HepG2 (cell line): ENCODE data around the gene CDC42EP1. TPM values are rescaled to one million over a fixed set of nuclear protein-coding genes. Genes with fewer than 3 reads are reported as not detected.

ENCODE experiments used
- AHR ChIP-seq: IDR thresholded peaks from 2 replicates; pipeline ENCODE4 v1.6.1; 2018; ENCODE audit warnings: missing genetic modification reagents, missing compliant biosample characterization
- DPF2 ChIP-seq: sonication (generic); formaldehyde crosslinking; IDR thresholded peaks from 2 replicates; pipeline ENCODE4 v1.4.0; 2020; ENCODE audit warnings: mild to moderate bottlenecking, low read depth, missing genetic modification reagents, borderline replicate concordance
- FLYWCH1 ChIP-seq: sonication (generic); formaldehyde crosslinking; IDR thresholded peaks from 2 replicates; pipeline ENCODE4 v1.8.1; 2023; ENCODE audit warnings: mild to moderate bottlenecking, missing genetic modification reagents
- FOXA3 ChIP-seq: IDR thresholded peaks from 2 replicates; pipeline ENCODE4 v1.6.1; 2016; ENCODE audit warnings: missing genetic modification reagents, missing compliant biosample characterization
- GABPB1 ChIP-seq: IDR thresholded peaks from 2 replicates; pipeline ENCODE4 v1.6.1; 2016; ENCODE audit warnings: mild to moderate bottlenecking, missing genetic modification reagents, moderate library complexity, missing compliant biosample characterization
- TOE1 ChIP-seq: sonication (generic); formaldehyde crosslinking; IDR thresholded peaks from 2 replicates; pipeline ENCODE4 v1.4.0; 2020; ENCODE audit warnings: mild to moderate bottlenecking, missing genetic modification reagents
- ZBTB21 ChIP-seq: sonication (generic); formaldehyde crosslinking; IDR thresholded peaks from 2 replicates; pipeline ENCODE4 v1.4.0; 2020; ENCODE audit warnings: missing genetic modification reagents
- ZFP36 ChIP-seq: fragments of 150-350 bp; IDR thresholded peaks from 2 replicates; pipeline ENCODE4 v1.6.1; 2018; ENCODE audit warnings: borderline replicate concordance, low read length, low read depth; ENCODE audit not compliant: partially characterized antibody
- ZNF382 ChIP-seq: sonication (generic); formaldehyde crosslinking; IDR thresholded peaks from 2 replicates; pipeline ENCODE4 v1.5.0; 2020; ENCODE audit warnings: missing genetic modification reagents, mild to moderate bottlenecking, borderline replicate concordance
- ZNF451 ChIP-seq: sonication (generic); formaldehyde crosslinking; IDR thresholded peaks from 2 replicates; pipeline ENCODE4 v1.5.0; 2020; ENCODE audit warnings: mild to moderate bottlenecking, missing genetic modification reagents
- ZNF724P ChIP-seq: sonication (generic); formaldehyde crosslinking; IDR thresholded peaks from 2 replicates; pipeline ENCODE4 v1.8.0; 2022; ENCODE audit warnings: missing genetic modification reagents, borderline replicate concordance
- ZNF883 ChIP-seq: sonication (generic); formaldehyde crosslinking; IDR thresholded peaks from 2 replicates; pipeline ENCODE4 v1.5.1; 2020; ENCODE audit warnings: mild to moderate bottlenecking, missing genetic modification reagents; ENCODE audit errors: not compliant biosample characterization
- ZSCAN12 ChIP-seq: sonication (generic); formaldehyde crosslinking; IDR thresholded peaks from 2 replicates; pipeline ENCODE4 v1.9.0; 2021; ENCODE audit warnings: mild to moderate bottlenecking, missing genetic modification reagents
- ZSCAN29 ChIP-seq: sonication (generic); formaldehyde crosslinking; conservative IDR thresholded peaks from 2 replicates; pipeline ENCODE4 v1.4.0; 2020; ENCODE audit warnings: mild to moderate bottlenecking, missing genetic modification reagents
- polyA plus RNA-seq, 8 experiments: library from polyadenylated mRNA; depleted of rRNA in 3 of 8; stranded (reverse) in 7 of 8; unstranded in 1 of 8; fragments of >200 nt; fragmentation: Illumina TruSeq in 4 of 8; extraction: Trizol in 4 of 8; gene quantifications; 2 replicates each; pipeline versions ENCODE4 v1.2.1 to v1.2.3, GENCODE V29; 2011 to 2016; ENCODE audit warnings: low read depth in 4 of 8, missing spikeins in 1 of 8, mixed read lengths in 1 of 8; ENCODE audit not compliant: insufficient read depth in 1 of 8
- total RNA-seq, 5 experiments: library from RNA; depleted of rRNA; stranded (reverse); fragments of >200 nt; fragmentation: Illumina TruSeq; extraction: Trizol; gene quantifications; 2 replicates each; pipeline ENCODE4 v1.2.3, GENCODE V29; 2016; ENCODE audit warnings: low read depth in 1 of 5
- TF ChIP-seq, protein P1 (sequence below): sonication (generic); formaldehyde crosslinking; IDR thresholded peaks from 2 replicates; pipeline ENCODE4 v1.5.1; 2020; ENCODE audit warnings: missing genetic modification reagents, mild to moderate bottlenecking, borderline replicate concordance
- TF ChIP-seq, protein P2 (sequence below): sonication (generic); formaldehyde crosslinking; IDR thresholded peaks from 2 replicates; pipeline ENCODE4 v1.5.1; 2020; ENCODE audit warnings: mild to moderate bottlenecking, missing genetic modification reagents, borderline replicate concordance
- TF ChIP-seq, protein P3 (sequence below): IDR thresholded peaks from 2 replicates; pipeline ENCODE4 v1.6.1; 2016; ENCODE audit warnings: low read depth
- TF ChIP-seq, protein P4 (sequence below): IDR thresholded peaks from 2 replicates; pipeline ENCODE4 v1.6.1; 2012; ENCODE audit warnings: inconsistent platforms

CDC42EP1 gene
- total and polyA plus RNA-seq, 2 of the 13 experiments (the other 11 are each of a cell fraction or from before 2014, with no cell fraction given) = 17.1 to 29.5 TPM

DNA sequence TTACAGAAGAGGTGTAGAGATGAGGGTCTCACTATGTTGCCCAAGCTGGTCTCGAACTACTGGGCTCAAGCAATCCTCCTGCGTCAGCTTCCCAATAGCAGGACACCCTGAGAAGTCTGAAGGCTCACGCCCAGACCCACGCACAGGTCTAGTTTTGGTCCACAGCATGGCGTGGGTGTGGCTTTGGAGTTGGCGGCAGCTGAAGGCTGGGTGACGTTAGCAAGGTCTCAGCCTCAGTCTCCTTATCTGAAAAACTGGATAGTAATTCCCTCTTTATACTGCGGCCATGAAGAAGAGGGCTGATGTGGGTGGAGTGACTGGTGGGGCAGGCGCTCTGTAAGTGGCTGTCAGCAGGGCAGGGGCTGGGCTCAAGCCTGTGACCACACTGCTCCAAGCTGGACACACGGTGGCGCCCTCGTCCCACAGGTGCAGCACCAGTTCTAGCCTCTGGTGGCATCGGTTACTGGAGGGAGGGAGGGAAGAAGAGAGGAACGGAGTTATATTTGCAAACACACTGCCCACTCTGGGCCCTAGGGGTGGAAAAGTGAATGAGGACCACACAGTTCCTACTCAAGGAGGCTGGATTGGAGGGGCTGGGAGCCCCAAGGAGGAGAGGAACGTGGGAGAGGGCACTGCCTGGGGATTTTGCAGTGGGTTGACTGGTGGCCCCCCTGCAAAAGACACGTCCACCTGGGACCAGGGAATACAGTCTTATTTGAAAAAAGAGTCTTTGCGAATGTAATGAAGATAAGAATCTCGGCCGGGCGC lies 21.5 kb upstream of the CDC42EP1 start (continued):
- TF ChIP-seq ZSCAN12 (CRISPR knock-in tag) = no peak
- TF ChIP-seq, protein P1, sequence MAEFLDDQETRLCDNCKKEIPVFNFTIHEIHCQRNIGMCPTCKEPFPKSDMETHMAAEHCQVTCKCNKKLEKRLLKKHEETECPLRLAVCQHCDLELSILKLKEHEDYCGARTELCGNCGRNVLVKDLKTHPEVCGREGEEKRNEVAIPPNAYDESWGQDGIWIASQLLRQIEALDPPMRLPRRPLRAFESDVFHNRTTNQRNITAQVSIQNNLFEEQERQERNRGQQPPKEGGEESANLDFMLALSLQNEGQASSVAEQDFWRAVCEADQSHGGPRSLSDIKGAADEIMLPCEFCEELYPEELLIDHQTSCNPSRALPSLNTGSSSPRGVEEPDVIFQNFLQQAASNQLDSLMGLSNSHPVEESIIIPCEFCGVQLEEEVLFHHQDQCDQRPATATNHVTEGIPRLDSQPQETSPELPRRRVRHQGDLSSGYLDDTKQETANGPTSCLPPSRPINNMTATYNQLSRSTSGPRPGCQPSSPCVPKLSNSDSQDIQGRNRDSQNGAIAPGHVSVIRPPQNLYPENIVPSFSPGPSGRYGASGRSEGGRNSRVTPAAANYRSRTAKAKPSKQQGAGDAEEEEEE (CRISPR knock-in tag) = no peak
- peak; percentile 69; the same call in 1 of the 2 replicates for TF ChIP-seq ZSCAN29 (CRISPR knock-in tag)
- TF ChIP-seq, protein P2, sequence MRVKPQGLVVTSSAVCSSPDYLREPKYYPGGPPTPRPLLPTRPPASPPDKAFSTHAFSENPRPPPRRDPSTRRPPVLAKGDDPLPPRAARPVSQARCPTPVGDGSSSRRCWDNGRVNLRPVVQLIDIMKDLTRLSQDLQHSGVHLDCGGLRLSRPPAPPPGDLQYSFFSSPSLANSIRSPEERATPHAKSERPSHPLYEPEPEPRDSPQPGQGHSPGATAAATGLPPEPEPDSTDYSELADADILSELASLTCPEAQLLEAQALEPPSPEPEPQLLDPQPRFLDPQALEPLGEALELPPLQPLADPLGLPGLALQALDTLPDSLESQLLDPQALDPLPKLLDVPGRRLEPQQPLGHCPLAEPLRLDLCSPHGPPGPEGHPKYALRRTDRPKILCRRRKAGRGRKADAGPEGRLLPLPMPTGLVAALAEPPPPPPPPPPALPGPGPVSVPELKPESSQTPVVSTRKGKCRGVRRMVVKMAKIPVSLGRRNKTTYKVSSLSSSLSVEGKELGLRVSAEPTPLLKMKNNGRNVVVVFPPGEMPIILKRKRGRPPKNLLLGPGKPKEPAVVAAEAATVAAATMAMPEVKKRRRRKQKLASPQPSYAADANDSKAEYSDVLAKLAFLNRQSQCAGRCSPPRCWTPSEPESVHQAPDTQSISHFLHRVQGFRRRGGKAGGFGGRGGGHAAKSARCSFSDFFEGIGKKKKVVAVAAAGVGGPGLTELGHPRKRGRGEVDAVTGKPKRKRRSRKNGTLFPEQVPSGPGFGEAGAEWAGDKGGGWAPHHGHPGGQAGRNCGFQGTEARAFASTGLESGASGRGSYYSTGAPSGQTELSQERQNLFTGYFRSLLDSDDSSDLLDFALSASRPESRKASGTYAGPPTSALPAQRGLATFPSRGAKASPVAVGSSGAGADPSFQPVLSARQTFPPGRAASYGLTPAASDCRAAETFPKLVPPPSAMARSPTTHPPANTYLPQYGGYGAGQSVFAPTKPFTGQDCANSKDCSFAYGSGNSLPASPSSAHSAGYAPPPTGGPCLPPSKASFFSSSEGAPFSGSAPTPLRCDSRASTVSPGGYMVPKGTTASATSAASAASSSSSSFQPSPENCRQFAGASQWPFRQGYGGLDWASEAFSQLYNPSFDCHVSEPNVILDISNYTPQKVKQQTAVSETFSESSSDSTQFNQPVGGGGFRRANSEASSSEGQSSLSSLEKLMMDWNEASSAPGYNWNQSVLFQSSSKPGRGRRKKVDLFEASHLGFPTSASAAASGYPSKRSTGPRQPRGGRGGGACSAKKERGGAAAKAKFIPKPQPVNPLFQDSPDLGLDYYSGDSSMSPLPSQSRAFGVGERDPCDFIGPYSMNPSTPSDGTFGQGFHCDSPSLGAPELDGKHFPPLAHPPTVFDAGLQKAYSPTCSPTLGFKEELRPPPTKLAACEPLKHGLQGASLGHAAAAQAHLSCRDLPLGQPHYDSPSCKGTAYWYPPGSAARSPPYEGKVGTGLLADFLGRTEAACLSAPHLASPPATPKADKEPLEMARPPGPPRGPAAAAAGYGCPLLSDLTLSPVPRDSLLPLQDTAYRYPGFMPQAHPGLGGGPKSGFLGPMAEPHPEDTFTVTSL = no peak
- peak; percentile 56 for TF ChIP-seq GABPB1 (CRISPR knock-in tag)
- no peak for TF ChIP-seq FLYWCH1 (CRISPR knock-in tag)
- no peak for TF ChIP-seq ZBTB21
- TF ChIP-seq ZFP36 = no peak
- no peak for TF ChIP-seq ZNF724P (CRISPR knock-in tag)
- TF ChIP-seq DPF2 = 0 out of 2 replicates have a peak, but pooled peaks have one; percentile 29
- TF ChIP-seq TOE1 (CRISPR knock-in tag) = no peak
- TF ChIP-seq ZNF883 (CRISPR knock-in tag) = no peak
- peak; percentile 59 for TF ChIP-seq FOXA3 (CRISPR knock-in tag)
- TF ChIP-seq, protein P3, sequence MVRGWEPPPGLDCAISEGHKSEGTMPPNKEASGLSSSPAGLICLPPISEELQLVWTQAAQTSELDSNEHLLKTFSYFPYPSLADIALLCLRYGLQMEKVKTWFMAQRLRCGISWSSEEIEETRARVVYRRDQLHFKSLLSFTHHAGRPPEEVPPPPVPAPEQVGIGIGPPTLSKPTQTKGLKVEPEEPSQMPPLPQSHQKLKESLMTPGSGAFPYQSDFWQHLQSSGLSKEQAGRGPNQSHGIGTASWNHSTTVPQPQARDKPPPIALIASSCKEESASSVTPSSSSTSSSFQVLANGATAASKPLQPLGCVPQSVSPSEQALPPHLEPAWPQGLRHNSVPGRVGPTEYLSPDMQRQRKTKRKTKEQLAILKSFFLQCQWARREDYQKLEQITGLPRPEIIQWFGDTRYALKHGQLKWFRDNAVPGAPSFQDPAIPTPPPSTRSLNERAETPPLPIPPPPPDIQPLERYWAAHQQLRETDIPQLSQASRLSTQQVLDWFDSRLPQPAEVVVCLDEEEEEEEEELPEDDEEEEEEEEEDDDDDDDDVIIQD (CRISPR knock-in tag) = no peak
- TF ChIP-seq ZNF451 (CRISPR knock-in tag) = no peak
- peak; percentile 67; the same call in 1 of the 2 replicates for TF ChIP-seq AHR (CRISPR knock-in tag)
- no peak for TF ChIP-seq ZNF382 (CRISPR knock-in tag)
- TF ChIP-seq, protein P4, sequence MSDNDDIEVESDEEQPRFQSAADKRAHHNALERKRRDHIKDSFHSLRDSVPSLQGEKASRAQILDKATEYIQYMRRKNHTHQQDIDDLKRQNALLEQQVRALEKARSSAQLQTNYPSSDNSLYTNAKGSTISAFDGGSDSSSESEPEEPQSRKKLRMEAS = no peak; the same call in 1 of the 2 replicates
